Trophoblast cell (in vitro differentiated cells and primary cell): ENCODE data around the gene SPINK14.

ENCODE experiments used
- DNase-seq, 2 donors: peaks; one replicate each; pipeline ENCODE4 v3.0.0-alpha.2; 2016
- H2AFZ ChIP-seq: 2 replicates; pipeline ENCODE4 v1.6.1; 2013; ENCODE audit warnings: low read length, moderate library complexity, mild to moderate bottlenecking; ENCODE audit not compliant: insufficient read depth, poor library complexity
- H2AK5ac ChIP-seq: 2 replicates; pipeline ENCODE4 v1.6.1; 2013; ENCODE audit warnings: mild to moderate bottlenecking, low read length
- H2BK120ac ChIP-seq: 2 replicates; pipeline ENCODE4 v1.6.1; 2013; ENCODE audit warnings: low read length, mild to moderate bottlenecking, moderate library complexity; ENCODE audit not compliant: insufficient read depth, poor library complexity
- H2BK12ac ChIP-seq: 2 replicates; pipeline ENCODE4 v1.6.1; 2013; ENCODE audit warnings: mild to moderate bottlenecking, low read length, moderate library complexity
- H2BK5ac ChIP-seq: 2 replicates; pipeline ENCODE4 v1.6.1; 2013; ENCODE audit warnings: low read length, low read depth, moderate library complexity, mild to moderate bottlenecking; ENCODE audit not compliant: poor library complexity
- H3K14ac ChIP-seq: 2 replicates; pipeline ENCODE4 v1.6.1; 2013; ENCODE audit warnings: mild to moderate bottlenecking, low read length
- H3K18ac ChIP-seq: 2 replicates; pipeline ENCODE4 v1.6.1; 2013; ENCODE audit warnings: mild to moderate bottlenecking, low read length
- H3K23ac ChIP-seq: 2 replicates; pipeline ENCODE4 v1.6.1; 2013; ENCODE audit warnings: low read length
- H3K27ac ChIP-seq: 2 replicates; pipeline ENCODE4 v1.5.1; 2013; ENCODE audit warnings: low read depth, mild to moderate bottlenecking, inconsistent platforms, low read length, moderate library complexity
- H3K27me3 ChIP-seq: 2 replicates; pipeline ENCODE4 v1.6.1; 2013; ENCODE audit warnings: inconsistent platforms, mild to moderate bottlenecking, low read length, moderate library complexity; ENCODE audit not compliant: insufficient read depth
- H3K36me3 ChIP-seq, 2 experiments: 1 replicate in 1 of 2; 2 replicates in 1 of 2; pipeline ENCODE4 v1.6.1; 2013; ENCODE audit warnings: low read length in 2 of 2, mild to moderate bottlenecking in 2 of 2, moderate library complexity in 1 of 2; ENCODE audit not compliant: insufficient read depth in 2 of 2, control insufficient read depth in 1 of 2
- H3K4ac ChIP-seq: 2 replicates; pipeline ENCODE4 v1.6.1; 2013; ENCODE audit warnings: low read depth, mild to moderate bottlenecking, low read length, moderate library complexity
- H3K4me1 ChIP-seq, 2 experiments: 1 replicate in 1 of 2; 2 replicates in 1 of 2; pipeline ENCODE4 v1.6.1; 2013; ENCODE audit warnings: low read length in 2 of 2, mild to moderate bottlenecking in 2 of 2, moderate library complexity in 1 of 2; ENCODE audit not compliant: insufficient read depth in 2 of 2, control insufficient read depth in 1 of 2
- H3K4me2 ChIP-seq: 2 replicates; pipeline ENCODE4 v1.6.1; 2013; ENCODE audit warnings: inconsistent platforms, mild to moderate bottlenecking, low read length, moderate library complexity
- H3K4me3 ChIP-seq: 2 replicates; pipeline ENCODE4 v1.5.1; 2013; ENCODE audit warnings: mild to moderate bottlenecking, low read depth, low read length, inconsistent platforms
- H3K79me1 ChIP-seq: one replicate; pipeline ENCODE4 v1.6.1; 2013; ENCODE audit warnings: low read length
- H3K79me2 ChIP-seq: 2 replicates; pipeline ENCODE4 v1.6.1; 2013; ENCODE audit warnings: low read length, mild to moderate bottlenecking; ENCODE audit not compliant: control insufficient read depth, insufficient read depth, poor library complexity
- H3K9ac ChIP-seq: 2 replicates; pipeline ENCODE4 v1.6.1; 2013; ENCODE audit warnings: mild to moderate bottlenecking, low read length
- H3K9me3 ChIP-seq: 2 replicates; pipeline ENCODE4 v1.6.1; 2013; ENCODE audit warnings: low read depth, mild to moderate bottlenecking, control low read depth, inconsistent platforms, low read length; ENCODE audit not compliant: insufficient read depth
- H4K12ac ChIP-seq: 2 replicates; pipeline ENCODE4 v1.6.1; 2013; ENCODE audit warnings: low read depth, mild to moderate bottlenecking, low read length, moderate library complexity
- H4K8ac ChIP-seq: 2 replicates; pipeline ENCODE4 v1.6.1; 2013; ENCODE audit warnings: low read depth, mild to moderate bottlenecking, low read length, moderate library complexity
- H4K91ac ChIP-seq: one replicate; pipeline ENCODE4 v1.6.1; 2013; ENCODE audit warnings: low read depth, mild to moderate bottlenecking, low read length, moderate library complexity
- WGBS: extraction: QIAGEN DNeasy Blood & Tissue Kit; methylation state at CpG from one replicate; pipeline ENCODE4 v1.1.7; 2013; ENCODE audit warnings: missing lambda C conversion rate; ENCODE audit not compliant: insufficient read length, insufficient coverage; ENCODE audit errors: extremely low coverage; 5-methylcytosine and 5-hydroxymethylcytosine counted together

Gene SPINK14

DNA sequence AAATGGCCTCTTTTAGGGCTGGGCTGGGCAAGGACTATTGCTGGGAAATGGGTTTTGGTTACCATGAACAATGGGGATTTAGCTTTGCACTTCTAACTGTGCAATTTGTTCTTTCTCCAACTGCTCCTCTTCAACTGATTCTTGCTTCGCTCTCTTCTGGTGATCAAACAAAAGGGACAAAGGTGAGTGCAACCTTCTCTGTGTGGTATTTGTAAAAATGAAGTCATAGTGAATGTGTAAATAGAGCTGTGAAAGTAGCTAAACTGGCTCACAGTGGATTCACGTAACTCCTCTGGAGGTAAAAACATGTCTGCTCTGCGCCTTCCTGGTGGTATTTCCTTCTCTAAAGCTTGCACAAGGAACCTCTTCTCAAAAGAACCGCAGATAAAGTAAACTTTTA, 20.9 kb upstream of the SPINK14 start:
- H2BK12ac ChIP-seq, result no peak overlapping the region
- H3K4ac ChIP-seq, result no peak overlapping the region
- no peaks in the 10 kb centered on the region for H3K79me2 ChIP-seq
- no peak overlapping the region for H4K12ac ChIP-seq
- H3K4me1 ChIP-seq, result peaks cover 0 to 5% of the 10 kb centered on the region in 2 experiments
- no peak overlapping the region for H2BK5ac ChIP-seq
- no peak overlapping the region for H3K9ac ChIP-seq
- H3K4me3 ChIP-seq, result no peak overlapping the region
- H3K4me2 ChIP-seq, result no peak overlapping the region
- no peaks in the 10 kb centered on the region for H3K9me3 ChIP-seq
- no peak overlapping the region for H3K23ac ChIP-seq
- H3K14ac ChIP-seq, result no peak overlapping the region
- H2BK120ac ChIP-seq, result no peak overlapping the region
- H3K27ac ChIP-seq, result no peak overlapping the region
- no CpG with 5 or more reads among the region's 4 CpGs for WGBS
- no peak overlapping the region for H4K91ac ChIP-seq
- no peak overlapping the region for H3K18ac ChIP-seq
- H3K27me3 ChIP-seq, result no peaks in the 10 kb centered on the region
- peaks cover 6% of the 10 kb centered on the region for H3K79me1 ChIP-seq
- peak overlapping the region; percentile 19 for H4K8ac ChIP-seq
- H3K36me3 ChIP-seq, result no peaks in the 10 kb centered on the region
- no peak overlapping the region for H2AK5ac ChIP-seq
- DNase-seq, result peak in 1 of 2 donors; percentile 53
- no peak overlapping the region for H2AFZ ChIP-seq

DNA sequence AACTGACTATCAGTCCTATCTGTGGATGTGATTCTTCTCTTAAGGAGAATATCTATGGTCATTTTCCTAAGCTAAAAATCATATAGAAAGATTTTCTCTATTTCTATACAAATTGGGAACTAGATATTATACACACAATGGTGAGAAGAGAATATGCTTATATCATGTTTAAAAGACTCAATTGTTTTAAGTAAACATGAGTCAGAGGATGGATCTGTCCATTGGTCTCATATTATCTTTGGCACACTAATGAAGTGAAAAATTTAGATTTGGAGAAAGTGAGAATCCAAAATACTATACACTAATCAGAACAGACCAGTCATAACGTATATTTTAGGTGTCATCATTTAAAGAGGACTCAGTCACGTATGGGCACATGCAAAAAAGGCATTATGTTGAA, 16.5 kb upstream of the SPINK14 start:
- no peak overlapping the region for H4K12ac ChIP-seq
- H3K18ac ChIP-seq, result no peak overlapping the region
- H3K23ac ChIP-seq, result no peak overlapping the region
- H3K9ac ChIP-seq, result no peak overlapping the region
- H3K4me2 ChIP-seq, result no peak overlapping the region
- no peak overlapping the region for H4K91ac ChIP-seq
- H4K8ac ChIP-seq, result no peak overlapping the region
- H3K79me1 ChIP-seq, result peaks cover 2% of the 10 kb centered on the region
- no peak overlapping the region for H3K4me3 ChIP-seq
- H3K14ac ChIP-seq, result no peak overlapping the region
- no peak overlapping the region for H3K27ac ChIP-seq
- no peak overlapping the region for H2BK12ac ChIP-seq
- H2BK120ac ChIP-seq, result no peak overlapping the region
- H3K27me3 ChIP-seq, result no peaks in the 10 kb centered on the region
- H2AK5ac ChIP-seq, result no peak overlapping the region
- H3K36me3 ChIP-seq, result no peaks in the 10 kb centered on the region
- no peak overlapping the region for H2BK5ac ChIP-seq
- DNase-seq, result no peak
- H3K4me1 ChIP-seq, result peaks cover 0 to 2% of the 10 kb centered on the region in 2 experiments
- no peaks in the 10 kb centered on the region for H3K79me2 ChIP-seq
- WGBS, result no CpG with 5 or more reads among the region's 2 CpGs
- H2AFZ ChIP-seq, result no peak overlapping the region
- peaks cover 2% of the 10 kb centered on the region for H3K9me3 ChIP-seq
- no peak overlapping the region for H3K4ac ChIP-seq

DNA sequence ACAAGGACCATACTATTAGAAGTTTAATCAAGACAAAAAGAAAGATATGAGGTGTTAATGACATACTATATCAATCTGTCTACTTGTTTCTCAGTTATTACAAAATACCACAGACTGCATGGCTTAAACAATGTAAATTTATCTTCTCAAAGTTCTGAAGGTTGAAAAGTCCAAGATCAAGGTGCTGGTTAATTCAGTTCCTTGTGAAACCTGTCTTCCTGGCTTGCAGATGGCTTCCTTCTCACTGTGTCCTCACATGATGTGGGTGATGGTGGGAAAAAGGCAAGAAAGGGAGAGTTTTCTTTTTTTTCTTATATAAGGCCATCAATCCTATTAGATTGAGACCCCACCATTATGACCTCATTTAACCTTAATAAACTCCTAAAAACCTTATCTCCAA, 15.6 kb upstream of the SPINK14 start:
- Histone ChIP-seq H4K12ac (no peak overlapping the region), H2BK120ac (no peak overlapping the region), H4K8ac (no peak overlapping the region), H3K23ac (no peak overlapping the region), H3K27me3 (no peaks in the 10 kb centered on the region), H3K18ac (no peak overlapping the region), H3K79me1 (no peaks in the 10 kb centered on the region), H3K9me3 (peaks cover 2% of the 10 kb centered on the region), H2AFZ (no peak overlapping the region), H2BK12ac (no peak overlapping the region), H3K36me3 (no peaks in the 10 kb centered on the region), H3K27ac (no peak overlapping the region), H3K4me3 (no peak overlapping the region), H2AK5ac (no peak overlapping the region), H3K9ac (no peak overlapping the region), H3K79me2 (no peaks in the 10 kb centered on the region), H3K4me2 (no peak overlapping the region), H3K14ac (no peak overlapping the region), H2BK5ac (no peak overlapping the region), H3K4ac (no peak overlapping the region), H4K91ac (no peak overlapping the region), H3K4me1 (peaks cover 0 to 2% of the 10 kb centered on the region in 2 experiments)
- no peak for DNase-seq

DNA sequence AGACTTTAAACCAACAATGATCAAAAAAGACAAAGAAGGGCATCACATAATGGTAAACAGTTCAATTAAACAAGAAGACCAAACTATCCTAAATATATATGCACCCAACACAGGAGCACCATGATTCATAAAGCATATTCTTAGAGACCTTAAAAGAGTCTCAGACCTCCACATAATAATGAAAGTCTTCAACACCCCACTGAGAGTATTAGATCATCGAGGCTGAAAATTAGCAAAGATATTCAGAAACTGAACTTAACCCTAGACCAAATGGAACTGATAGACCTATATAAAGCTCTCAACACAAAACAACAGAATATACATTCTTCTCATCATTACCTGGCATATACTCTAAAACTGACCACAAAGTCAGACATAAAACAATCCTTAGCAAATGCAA, 11.7 kb upstream of the SPINK14 start:
- no peak overlapping the region for H2AK5ac ChIP-seq
- no peak overlapping the region for H2BK12ac ChIP-seq
- H3K27ac ChIP-seq, result no peak overlapping the region
- no peak overlapping the region for H3K4me3 ChIP-seq
- H4K12ac ChIP-seq, result no peak overlapping the region
- no peak overlapping the region for H3K14ac ChIP-seq
- no peak overlapping the region for H3K4ac ChIP-seq
- H2BK5ac ChIP-seq, result no peak overlapping the region
- H3K18ac ChIP-seq, result no peak overlapping the region
- no peaks in the 10 kb centered on the region for H3K36me3 ChIP-seq
- no peak overlapping the region for H4K8ac ChIP-seq
- WGBS, result no CpG with 5 or more reads among the region's 1 CpG
- peaks cover 0 to 2% of the 10 kb centered on the region in 2 experiments for H3K4me1 ChIP-seq
- H3K27me3 ChIP-seq, result no peaks in the 10 kb centered on the region
- H3K9me3 ChIP-seq, result peaks cover 2% of the 10 kb centered on the region
- no peak overlapping the region for H2AFZ ChIP-seq
- no peak for DNase-seq
- no peak overlapping the region for H3K4me2 ChIP-seq
- no peaks in the 10 kb centered on the region for H3K79me2 ChIP-seq
- no peaks in the 10 kb centered on the region for H3K79me1 ChIP-seq
- no peak overlapping the region for H4K91ac ChIP-seq
- H3K23ac ChIP-seq, result no peak overlapping the region
- no peak overlapping the region for H2BK120ac ChIP-seq
- H3K9ac ChIP-seq, result no peak overlapping the region
